CD4-positive, alpha-beta T cell treated with Interleukin-17A for 1 hour (primary cell): Measurements from ENCODE around the gene ZC3H14.
"Not testable (repeated sequence)": the region's sequence is repeated elsewhere in the genome, so short reads cannot be mapped to it uniquely, and the experiment has no call there.

ENCODE experiments used
- DNase-seq: peaks from one replicate; pipeline ENCODE4 v3.0.0-alpha.2; 2020

ZC3H14 gene, protein sequence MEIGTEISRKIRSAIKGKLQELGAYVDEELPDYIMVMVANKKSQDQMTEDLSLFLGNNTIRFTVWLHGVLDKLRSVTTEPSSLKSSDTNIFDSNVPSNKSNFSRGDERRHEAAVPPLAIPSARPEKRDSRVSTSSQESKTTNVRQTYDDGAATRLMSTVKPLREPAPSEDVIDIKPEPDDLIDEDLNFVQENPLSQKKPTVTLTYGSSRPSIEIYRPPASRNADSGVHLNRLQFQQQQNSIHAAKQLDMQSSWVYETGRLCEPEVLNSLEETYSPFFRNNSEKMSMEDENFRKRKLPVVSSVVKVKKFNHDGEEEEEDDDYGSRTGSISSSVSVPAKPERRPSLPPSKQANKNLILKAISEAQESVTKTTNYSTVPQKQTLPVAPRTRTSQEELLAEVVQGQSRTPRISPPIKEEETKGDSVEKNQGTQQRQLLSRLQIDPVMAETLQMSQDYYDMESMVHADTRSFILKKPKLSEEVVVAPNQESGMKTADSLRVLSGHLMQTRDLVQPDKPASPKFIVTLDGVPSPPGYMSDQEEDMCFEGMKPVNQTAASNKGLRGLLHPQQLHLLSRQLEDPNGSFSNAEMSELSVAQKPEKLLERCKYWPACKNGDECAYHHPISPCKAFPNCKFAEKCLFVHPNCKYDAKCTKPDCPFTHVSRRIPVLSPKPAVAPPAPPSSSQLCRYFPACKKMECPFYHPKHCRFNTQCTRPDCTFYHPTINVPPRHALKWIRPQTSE

DNA sequence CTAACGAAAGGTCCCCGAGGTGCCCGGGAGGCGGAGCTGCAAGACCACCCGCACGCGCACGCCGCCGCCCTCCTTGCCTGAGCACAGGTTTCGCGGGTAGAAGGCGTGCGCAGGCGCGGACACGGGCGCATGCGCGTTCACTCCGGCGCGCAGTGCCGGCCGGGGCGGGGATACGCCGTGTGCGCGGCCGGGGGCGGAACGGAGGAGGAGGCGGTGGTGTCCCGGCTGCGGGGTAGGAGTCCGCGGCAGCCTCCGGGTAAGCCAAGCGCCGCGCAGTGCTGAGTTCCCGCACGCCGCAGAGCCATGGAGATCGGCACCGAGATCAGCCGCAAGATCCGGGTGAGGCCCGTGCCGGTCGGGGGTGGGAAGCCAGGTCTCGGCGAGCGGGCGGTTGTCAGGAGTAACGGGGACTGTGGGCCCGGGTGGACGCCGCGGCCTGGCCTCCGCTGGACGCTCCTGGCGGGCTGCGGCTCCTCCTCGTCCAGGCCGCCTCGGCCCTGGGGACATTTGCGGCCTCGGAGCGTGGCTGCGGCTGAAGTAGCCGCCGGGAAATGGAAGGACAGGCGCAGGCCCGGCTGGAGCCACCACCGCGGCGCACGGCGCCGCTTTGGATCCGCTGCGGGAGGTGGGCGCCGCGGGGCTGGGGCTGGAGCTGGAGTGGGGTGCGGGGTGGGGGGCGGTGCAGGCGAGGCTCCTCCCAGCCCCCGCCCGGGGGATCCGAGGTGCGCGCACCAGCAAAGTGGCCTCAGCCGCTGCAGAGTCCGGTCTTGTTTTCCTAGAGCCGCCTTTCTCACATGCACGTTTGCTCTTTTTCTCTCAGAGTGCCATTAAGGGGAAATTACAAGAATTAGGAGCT lies at the start of gene ZC3H14:
TSS of gene ZC3H14 (plus strand) at position 207 of the 856 bp plus-strand sequence. CDS start at position 304, 97 bp downstream.
- DNase-seq, result peak; percentile 90

DNA sequence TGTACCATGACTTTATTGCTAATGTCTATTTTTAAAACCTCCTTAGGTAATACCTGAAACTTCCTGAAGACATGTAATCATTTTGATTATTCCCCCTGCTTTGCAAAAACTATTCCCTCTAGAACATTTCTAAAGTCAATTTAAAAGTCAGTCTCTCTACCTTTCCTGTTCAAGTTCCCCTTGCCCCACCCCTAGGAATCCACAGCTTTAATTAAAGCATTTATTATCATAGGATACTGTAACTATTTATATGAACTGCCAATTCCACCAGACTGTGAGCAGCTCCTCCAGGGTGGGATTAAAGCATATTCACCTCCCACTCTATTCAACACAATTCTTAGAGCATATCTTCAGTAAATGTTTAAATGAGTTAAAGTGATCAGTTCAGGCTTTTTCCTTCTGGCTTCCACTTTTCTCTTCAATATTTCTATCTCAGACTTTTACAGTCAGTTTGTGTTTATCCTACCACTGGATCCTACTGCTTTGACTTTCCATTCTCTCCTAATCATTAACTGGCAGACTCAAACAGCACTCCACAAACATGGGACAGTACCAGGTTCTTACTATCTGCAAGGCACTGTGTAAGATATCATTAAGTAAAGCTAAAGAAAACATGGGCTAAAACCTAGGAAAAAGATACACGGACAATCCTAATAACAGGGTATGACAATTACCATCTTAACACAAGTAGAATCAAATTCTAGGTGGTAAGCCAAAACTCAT lies 47.2 kb upstream of the ZC3H14 start:
- DNase-seq, result no peak

DNA sequence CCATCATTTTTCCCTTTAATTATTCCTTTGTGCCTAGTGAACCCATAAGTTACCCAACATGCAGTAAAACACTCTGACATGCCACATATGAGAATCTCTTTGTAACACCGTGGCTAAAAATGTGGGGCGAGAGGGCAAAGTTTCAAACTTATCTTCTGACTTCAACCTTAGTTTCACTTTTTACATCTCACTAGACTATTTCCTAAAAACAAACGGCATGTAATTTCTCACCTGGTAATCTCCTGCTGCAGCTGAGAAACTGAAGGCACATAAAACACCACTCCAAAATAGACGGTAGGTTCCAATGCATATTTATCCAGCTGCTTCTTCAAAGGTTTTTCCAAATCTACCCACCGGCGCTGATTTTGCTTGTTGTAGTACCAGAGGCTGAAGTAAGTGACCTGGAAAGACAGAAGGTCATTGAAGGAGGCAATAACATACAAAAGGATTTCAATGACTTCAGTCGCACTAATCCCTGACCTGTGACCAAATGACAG lies 45.9 kb upstream of the ZC3H14 start:
- no peak for DNase-seq

DNA sequence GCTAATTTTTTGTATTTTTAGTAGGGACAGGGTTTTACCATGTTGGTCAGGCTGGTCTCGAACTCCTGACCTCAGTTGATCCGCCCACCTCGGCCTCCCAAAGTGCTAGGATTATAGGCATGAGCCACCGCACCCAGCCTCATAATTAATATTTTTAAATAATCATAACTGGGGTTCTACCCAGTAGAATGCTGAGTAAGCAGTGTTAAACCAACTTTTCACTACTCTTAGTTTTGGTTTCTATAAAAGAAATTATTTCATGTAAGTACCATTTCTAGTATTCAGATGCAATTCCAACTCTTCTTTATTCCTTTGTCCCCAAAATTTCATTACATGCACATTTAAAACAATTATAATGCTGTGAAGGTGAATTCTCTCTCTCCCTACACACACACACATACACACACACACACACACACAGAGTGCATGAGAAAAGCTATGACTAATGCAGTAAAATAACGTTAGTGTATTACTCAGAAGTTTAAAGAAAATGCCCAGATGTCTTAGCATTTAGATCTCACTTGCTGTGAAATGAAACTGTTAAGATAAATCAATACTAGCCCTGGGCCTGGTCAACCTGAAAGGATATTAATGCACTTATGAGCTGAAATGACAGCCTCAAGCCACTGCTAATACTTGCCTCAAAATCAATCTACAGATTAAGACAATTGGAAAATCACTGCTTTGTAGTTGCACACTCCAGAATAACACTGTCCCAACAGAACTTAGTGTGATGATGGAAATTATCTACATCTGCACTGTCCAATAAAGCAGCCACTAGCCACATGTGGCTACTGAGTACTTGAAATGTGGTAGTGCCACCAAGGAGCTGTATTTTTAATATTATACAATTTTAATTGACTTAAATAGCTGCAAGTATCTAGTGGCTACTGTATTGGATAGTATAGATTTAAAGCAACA lies 44.0 kb upstream of the ZC3H14 start:
- DNase-seq, result no peak

DNA sequence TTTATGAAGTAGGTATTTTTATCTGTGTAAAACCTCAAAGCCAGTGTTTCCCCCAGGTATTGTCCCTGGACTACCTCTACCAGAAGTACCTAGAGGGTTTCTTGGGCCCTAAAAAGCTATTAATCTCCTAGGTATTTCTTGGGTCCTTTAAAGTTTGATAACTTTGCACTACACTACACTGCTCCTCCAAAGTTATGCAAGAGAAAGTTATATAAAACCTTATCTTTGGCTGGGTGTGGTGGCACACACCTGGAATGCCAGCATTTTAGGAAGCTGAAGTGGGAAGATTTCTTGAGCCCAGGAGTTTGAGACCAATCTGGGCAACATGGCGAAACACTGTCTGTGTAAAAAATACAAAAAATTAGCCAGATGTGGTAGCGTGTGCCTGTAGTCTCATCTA lies 42.9 kb upstream of the ZC3H14 start:
- DNase-seq, result no peak

DNA sequence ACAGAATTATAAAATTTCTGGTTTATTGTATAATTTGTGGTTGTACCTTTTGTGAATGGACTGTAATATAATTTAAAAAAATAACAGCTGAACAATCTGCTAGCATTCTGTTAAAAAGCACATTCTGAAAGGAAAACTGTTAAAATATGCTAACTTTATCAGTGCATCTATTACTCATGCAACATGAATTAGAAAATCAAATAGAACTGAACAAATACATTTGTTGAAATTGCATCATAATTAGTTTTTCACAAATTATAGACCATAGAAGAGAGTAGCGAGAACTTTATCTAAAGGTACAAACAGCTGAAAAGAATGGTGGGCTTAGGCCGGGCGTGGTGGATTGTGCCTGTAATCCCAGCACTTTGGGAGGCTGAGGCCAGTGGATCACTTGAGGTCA lies 41.0 kb upstream of the ZC3H14 start:
- no peak for DNase-seq

DNA sequence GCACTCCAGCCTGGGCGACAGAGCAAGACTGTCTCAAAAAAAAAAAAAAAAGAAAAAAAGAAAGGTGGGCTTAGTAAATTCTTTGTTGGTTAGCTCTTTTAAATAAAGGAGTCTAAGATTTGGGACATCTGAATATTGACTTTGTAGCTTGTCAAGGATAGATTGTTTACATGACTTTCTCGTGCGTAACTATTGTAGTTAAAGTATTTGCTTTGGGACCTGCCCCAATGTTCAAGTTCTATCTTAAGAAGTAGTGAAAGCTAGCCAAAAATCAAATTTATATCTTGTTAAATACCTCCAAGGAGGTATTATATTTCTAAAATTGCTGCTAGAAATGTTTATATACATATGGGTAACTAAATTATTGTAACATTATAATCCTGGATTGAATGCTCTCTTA lies 40.4 kb upstream of the ZC3H14 start:
- DNase-seq, result no peak

DNA sequence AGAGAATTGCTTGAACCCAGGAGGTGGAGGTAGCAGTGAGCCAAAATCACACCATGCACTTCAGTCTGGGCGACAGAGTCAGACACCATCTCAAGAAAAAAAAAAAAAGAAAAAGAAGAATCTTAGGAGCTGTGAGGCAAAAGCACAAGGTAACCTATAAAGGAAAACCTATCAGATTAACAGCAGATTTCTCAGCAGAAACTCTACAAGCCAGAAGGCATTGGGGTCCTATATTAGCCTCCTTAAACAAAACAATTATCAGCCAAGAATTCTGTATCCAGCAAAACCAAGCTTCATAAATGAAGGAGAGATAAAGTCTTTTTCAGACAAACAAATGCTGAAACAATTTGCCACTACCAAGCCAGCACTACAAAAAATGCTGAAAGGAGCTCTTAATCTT lies 32.9 kb upstream of the ZC3H14 start:
- DNase-seq, result not testable (repeated sequence)

DNA sequence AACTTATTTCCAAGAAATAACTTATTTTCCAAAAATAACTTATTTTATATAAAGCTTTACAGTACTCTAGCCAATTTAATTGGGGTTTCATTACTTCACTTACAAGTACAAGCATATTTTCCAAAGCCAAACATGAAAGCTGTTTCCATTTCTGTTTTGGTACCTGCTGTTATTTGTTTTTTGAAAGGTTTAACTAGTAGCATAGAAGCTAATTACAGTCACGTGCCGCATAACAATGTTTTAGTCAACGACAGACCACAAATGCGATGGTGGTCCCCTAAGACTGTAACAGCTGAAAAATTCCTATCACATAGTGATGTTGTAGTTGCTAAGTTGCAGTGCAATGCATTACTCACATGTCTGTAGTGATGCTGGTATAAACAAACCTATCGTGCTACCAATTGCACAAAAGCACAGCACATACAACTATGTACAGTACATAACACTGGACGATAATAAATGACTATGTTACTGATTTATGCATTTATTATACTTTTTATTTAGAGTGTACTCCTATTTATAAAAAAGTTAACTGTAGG lies 29.7 kb upstream of the ZC3H14 start:
- DNase-seq, result no peak

DNA sequence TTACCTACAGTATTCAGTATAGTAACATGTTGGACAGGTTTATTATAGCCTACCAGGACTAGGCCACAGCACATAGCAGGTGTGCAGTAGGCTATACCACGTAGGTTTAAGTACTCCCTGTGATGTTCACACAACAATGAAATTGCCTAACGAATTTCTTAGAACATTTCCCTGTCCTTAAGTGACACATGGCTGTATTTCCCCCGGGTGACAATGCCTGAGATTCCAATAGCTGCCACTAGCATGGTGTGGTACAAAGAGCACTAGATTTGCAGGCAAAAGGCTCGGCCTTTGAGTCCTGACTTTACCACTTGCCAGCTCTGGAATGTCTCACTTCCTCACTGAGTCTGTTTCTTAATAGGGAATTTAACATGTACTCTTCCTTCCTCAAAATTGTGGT lies 27.7 kb upstream of the ZC3H14 start:
- no peak for DNase-seq

DNA sequence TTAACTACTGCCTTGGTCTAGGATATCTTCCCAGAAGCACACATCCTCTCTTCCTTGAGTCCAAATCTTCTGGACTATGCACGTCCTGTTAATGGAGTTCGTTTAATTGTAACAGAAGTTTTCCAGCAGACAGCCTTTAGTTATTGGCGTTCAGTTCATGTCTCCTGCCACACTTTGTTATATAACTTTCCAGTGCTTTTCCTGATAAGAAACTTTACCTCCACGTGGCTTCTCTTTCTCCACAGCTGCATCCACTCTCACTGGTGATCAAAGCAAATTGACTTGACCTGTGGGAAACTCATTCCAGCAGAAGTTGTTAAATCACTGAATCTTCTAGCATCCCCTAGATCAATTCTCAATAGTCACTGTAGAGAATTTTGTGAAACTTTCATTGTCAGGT lies 27.0 kb upstream of the ZC3H14 start:
- DNase-seq, result no peak

DNA sequence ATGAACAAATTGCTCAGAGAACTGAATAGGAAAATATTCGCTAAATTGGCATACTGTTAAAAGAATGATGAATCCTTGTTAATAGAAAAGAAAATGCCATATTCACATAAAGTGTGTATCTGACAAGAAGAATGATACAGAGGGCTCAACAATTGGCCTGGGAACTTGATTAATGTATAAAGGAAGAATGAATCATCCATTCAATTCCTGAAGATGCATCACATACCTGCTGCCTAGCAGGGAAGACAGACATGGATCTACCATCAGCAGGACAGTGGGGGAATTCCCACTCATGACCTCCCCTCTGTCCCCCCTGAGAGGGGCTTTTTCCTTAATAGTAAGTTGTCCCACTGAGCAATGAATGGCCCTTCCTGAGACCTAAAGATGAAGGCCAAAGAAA lies 21.5 kb upstream of the ZC3H14 start:
- no peak for DNase-seq

DNA sequence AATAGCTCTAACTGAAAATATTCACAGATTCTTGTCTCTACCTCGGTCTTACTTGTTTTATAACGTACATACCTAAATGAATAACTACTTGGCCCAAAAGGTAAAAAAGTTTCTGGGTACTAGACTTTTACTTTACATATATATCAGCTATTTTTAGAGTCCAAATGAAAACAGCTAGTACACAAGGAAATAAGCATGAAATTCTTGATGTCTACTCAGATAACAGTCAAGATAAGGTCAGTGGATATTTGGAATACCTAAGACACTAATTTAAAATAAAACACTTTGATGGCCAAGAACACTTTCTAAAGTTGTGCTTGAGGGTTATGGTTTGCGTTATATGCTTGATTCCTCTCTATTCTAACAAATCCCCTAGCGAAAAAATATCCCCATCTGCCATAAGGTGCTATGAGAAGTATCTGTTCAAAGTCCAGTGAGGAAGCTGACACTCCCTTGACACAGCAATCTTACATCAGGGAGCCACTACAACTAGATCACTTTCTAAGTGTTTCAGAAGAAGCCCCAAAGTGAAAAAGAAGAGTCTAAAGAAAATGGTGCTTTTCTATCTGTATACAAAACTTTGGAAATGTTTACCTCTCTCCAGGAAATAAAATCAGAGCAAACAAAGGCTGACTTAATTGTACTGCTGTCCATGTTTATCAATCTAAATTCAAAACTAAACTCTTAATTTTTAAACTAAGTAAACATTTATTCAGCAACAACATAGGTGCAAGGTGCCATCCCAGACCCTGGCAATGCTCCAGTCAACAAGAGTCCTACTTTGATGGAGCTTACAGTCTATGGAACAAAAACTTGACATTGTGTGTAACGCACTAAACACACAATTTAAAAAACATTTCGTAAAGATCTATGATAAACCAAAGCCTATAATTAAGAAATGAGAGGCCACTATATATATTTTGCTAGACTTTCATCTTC lies 19.7 kb upstream of the ZC3H14 start:
- no peak for DNase-seq

DNA sequence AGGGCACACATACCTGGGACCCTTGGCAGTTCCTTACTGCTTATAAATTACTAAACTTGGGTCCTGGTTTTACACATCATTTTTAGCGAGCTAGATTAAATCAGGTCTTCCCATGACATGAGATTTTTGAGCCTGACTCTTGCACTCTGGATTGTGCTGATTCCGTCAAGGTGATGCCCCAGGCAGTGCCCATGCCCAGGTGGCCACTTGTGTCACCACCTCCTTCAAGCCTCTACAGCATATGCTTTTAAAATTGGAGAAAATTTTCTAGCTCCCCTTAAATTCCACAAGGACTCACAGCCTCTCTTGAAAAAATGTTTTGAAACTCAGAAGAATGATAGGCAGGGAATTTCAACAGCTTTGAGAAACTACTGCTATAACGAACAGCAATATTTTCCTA lies 17.6 kb upstream of the ZC3H14 start:
- DNase-seq, result no peak

DNA sequence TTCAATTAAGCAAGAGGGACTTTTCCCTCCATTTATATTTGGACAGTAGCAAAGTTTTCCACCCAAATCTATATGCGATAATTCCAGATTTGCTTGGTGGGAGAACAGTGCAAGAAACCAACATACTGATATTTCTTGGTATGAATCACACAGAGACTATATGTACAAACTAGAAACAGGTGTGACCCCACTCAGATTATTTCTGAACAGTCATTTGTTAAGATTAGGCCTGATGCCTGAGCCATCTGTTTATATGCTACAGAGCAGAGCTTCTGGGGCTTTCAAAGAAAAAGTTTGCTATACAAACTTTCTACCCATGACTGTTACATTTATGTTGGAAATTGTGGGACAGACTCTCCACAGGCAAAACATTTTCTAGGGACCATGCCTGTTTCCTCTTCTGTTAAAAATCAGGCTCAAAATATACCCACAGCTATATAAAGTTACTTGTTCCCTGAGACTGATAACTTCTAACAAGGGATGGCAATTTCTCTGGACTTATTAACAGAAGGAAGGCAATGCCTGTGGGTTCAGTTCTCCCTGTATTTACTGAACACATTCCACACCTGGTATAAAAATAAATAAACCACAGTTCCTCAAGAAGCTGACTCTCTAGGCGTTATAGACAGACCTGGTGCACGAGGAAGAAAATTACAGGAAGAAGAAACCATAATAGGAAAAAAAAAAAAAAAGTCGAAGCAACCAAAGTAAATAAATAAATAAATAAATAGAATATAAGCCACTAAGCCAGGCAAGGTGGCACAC lies 16.0 kb upstream of the ZC3H14 start:
- no peak for DNase-seq

DNA sequence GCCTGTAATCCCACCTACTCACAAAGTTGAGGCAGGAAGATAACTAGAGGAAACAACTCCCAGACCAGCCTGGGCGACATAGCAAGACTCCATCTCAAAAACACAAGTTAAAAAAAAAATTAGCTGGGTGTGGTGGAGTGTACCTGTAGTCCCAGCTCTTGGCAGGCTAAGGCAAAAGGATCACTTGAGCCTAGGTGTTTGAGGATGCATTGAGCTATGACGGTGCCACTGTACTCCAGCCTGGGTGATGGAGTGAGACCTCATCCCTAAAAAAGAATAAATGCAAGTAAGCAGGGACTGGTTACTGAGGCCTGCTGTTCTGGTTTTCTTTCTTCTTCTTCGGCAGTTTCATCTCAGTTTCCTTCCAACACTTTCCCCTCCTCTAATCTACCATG lies 15.5 kb upstream of the ZC3H14 start:
- DNase-seq, result no peak

DNA sequence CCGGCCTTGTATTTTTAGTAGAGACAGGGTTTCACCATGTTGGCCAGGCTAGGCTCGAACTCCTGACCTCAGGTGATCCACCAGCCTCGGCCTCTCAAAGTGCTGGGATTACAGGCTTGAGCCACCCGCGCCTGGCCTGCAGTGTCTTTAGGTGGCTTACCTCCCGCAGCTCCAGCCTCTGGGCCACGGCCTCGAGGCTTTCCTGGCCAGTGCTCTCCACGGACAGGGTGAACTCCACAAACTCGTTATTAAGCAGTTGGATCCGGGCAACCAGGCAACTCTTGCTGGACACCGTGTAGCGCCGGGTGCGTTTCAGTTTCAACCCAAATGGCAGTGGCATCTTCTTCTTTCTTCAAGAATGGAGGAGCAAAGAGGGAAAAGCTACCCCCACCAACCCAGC lies 12.8 kb upstream of the ZC3H14 start:
- DNase-seq, result no peak

DNA sequence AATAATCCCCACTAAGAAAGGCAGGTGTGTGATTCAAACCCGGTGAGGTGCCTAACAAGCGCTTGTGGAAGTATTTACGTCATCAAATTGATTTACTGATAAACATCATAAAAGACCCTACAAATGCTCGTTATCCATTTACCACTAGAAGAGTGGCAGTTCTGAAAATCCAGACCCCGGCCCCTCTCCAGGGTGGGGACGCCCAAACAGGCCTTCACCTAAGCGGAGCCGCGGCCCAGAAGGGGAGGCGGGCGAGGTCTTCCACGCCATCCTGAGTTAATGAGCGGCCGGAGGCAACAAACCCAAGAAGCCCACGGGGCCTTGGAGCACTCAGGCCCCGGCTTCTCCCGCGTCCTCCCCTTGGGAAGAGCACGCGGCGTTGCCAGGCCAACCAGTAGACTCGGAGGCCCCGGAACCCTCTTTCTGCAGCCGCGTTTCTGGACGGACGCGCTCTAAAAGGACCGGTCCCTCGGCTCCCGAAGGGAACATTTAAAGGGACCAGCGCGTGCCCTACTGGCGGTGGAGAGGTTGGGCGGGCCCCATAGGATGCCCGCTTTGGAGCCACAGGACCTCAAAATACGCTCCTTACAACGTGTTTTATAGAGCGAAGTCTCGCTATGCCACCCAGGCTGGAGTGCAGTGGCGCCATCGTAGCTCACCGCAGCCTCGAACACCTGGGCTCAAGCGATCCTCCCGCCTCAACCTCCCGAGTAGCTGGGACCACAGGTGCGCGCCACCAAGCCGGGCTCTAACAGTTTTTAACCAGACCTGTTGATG lies 11.6 kb upstream of the ZC3H14 start:
- DNase-seq, result peak; percentile 51
